ENCODE measurements around the gene PXDN.
"Not testable (repeated sequence)": the region's sequence is repeated elsewhere in the genome, so short reads cannot be mapped to it uniquely, and the experiment has no call there.

The PXDN gene

DNA sequence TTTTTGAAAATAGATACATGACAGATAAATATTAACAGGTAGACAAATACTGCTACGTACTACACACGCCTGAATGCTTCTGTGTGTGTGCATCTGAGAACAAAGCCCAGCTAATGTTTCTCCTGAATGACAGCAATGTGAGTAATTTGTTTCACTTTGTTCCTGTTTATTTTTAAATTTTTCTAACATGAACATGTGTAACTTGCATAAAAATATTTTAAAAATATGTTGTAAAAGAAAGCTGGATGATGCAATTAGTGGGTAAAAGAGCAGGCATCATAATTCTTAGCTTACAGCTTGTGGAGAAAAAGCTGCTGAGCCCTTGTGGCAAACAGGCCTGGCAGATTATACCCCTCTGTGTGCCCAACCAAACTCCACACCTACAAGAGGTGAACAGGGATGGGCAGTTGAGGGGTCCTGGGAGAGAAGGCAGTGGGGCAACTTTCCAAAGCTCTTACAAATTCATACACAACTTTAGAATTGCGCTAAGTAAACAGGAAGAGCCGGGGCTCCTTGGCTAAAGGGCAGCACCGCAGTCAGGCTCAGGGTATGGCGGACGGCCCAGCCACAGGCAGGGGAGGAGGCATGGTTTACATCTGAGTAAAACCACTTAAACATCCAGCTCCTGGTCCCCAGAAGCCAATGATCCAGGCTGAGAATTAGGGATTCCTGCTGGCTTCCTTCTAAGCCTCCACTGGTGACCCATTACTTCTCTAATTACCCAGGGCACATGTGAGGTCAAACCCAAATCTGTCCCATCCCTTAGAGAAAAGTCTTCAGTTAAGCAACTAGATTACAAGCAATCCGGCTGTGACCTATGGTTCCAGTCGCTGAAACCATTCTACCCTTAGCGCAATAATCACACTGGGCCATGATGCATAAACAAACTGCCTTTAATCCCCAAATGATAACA is 14.0 kb downstream of the PXDN start:
- Histone ChIP-seq H2AFZ (ENCODE audit: low read length, unreplicated experiment) (no peak overlapping the region), H3K4me1 (ENCODE audit: control insufficient read depth, insufficient read depth, low read length, unreplicated experiment) (peaks cover 55% of the 10 kb centered on the region), H3K4me3 (ENCODE audit: low read depth, low read length) (peak overlapping the region; percentile 47), H3K27me3 (ENCODE audit: insufficient read depth, low read length) (no peaks in the 10 kb centered on the region), H3K79me2 (ENCODE audit: control insufficient read depth, insufficient read depth, low read length, unreplicated experiment) (peaks cover 66% of the 10 kb centered on the region), H3K27ac (ENCODE audit: low read depth, low read length) (peak overlapping the region; percentile 96), H3K36me3 (ENCODE audit: insufficient read depth, low read length) (no peaks in the 10 kb centered on the region)

DNA sequence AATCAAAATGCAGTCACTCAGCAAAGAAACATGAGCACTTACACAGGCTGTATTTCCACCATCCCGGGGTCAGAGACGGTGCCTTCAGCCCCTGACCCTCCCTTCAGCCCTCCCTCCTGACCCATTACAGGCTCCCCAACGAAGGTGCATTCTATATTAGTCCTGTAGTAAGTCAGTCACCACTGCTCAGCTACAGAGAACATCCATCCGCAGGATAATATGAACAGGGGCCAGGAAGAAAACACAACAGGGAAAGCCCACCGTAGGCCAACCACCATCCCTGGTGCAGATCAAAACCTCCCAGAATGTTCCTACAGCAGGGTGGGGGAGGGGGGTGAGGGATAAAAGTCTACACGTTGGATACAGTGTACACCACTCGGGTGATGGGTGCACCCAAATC is 15.1 kb downstream of the PXDN start:
- H3K4me1 ChIP-seq (ENCODE audit: control insufficient read depth, insufficient read depth, low read length, unreplicated experiment): peaks cover 56% of the 10 kb centered on the region

DNA sequence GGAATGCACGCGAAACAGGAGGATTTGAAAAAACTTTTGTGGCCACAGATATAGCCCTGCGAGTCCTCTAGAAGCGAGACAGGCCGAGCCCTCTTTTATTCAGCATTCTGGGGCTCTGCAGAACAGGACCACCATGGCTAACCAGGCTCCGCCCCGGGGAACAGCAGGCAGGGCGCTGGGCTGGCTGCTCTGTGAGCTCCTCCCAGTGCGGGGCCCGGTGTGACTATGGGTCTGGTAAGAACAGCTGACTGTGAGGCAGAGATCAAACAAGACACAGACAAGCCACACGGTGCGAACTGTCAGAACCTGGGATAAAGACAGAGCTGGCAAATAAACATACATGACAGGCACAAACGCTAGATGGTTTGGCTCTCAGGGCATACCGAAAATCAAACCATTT is 15.5 kb downstream of the PXDN start:
- H3K36me3 ChIP-seq (ENCODE audit: insufficient read depth, low read length): no peaks in the 10 kb centered on the region
- H2AFZ ChIP-seq (ENCODE audit: low read length, unreplicated experiment): no peak overlapping the region
- peaks cover 63% of the 10 kb centered on the region for H3K79me2 ChIP-seq (ENCODE audit: control insufficient read depth, insufficient read depth, low read length, unreplicated experiment)
- H3K27ac ChIP-seq (ENCODE audit: low read depth, low read length): peak overlapping the region; percentile 96
- peaks cover 61% of the 10 kb centered on the region for H3K4me1 ChIP-seq (ENCODE audit: control insufficient read depth, insufficient read depth, low read length, unreplicated experiment)
- no peak overlapping the region for H3K4me3 ChIP-seq (ENCODE audit: low read depth, low read length)
- H3K27me3 ChIP-seq (ENCODE audit: insufficient read depth, low read length): no peaks in the 10 kb centered on the region

More for the DNA sequence above, 15.1 kb downstream of the PXDN start:
- Histone ChIP-seq H3K27me3 (ENCODE audit: insufficient read depth, low read length) (no peaks in the 10 kb centered on the region), H3K79me2 (ENCODE audit: control insufficient read depth, insufficient read depth, low read length, unreplicated experiment) (peaks cover 61% of the 10 kb centered on the region), H3K36me3 (ENCODE audit: insufficient read depth, low read length) (no peaks in the 10 kb centered on the region), H3K27ac (ENCODE audit: low read depth, low read length) (peak overlapping the region; percentile 96), H2AFZ (ENCODE audit: low read length, unreplicated experiment) (no peak overlapping the region), H3K4me3 (ENCODE audit: low read depth, low read length) (no peak overlapping the region)

DNA sequence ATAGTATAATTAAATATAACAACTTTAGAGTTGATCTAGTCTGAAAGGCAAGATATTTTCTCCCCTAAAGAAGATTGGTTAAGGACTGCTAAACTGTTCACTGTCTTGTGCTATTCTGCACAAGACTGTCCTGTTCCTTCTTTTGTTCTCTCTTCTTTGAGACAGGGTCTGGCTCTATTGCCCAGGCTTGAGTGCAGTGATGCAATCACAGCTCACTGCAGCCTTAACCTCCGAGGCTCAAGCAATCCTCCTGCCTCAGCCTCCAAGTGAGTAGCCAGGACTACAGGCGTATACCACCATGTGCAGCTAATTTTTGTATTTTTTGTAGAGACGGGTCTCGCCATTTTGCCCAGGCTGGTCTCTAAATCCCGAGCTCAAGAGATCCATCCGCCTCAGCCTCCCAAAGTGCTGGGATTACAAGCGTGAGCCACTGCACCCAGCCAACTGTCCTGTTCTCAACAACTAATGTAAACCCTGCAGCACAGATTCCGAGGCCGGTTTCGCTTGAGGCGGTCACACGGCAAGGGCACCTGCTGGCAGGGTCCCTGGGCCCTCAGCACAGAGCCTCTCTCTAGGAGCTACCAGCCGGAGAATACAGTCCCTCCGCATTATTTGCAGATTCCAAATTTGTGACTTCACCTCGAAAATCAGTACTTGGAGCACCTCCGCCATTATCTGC is 16.4 kb downstream of the PXDN start:
- no peaks in the 10 kb centered on the region for H3K27me3 ChIP-seq (ENCODE audit: insufficient read depth, low read length)
- H3K27ac ChIP-seq (ENCODE audit: low read depth, low read length): peak overlapping the region; percentile 77; the same call in 1 of the 2 replicates
- no peak overlapping the region for H3K4me3 ChIP-seq (ENCODE audit: low read depth, low read length)
- no peak overlapping the region for H2AFZ ChIP-seq (ENCODE audit: low read length, unreplicated experiment)
- peaks cover 65% of the 10 kb centered on the region for H3K79me2 ChIP-seq (ENCODE audit: control insufficient read depth, insufficient read depth, low read length, unreplicated experiment)
- H3K36me3 ChIP-seq (ENCODE audit: insufficient read depth, low read length): peaks cover 5% of the 10 kb centered on the region
- H3K4me1 ChIP-seq (ENCODE audit: control insufficient read depth, insufficient read depth, low read length, unreplicated experiment): peaks cover 69% of the 10 kb centered on the region

DNA sequence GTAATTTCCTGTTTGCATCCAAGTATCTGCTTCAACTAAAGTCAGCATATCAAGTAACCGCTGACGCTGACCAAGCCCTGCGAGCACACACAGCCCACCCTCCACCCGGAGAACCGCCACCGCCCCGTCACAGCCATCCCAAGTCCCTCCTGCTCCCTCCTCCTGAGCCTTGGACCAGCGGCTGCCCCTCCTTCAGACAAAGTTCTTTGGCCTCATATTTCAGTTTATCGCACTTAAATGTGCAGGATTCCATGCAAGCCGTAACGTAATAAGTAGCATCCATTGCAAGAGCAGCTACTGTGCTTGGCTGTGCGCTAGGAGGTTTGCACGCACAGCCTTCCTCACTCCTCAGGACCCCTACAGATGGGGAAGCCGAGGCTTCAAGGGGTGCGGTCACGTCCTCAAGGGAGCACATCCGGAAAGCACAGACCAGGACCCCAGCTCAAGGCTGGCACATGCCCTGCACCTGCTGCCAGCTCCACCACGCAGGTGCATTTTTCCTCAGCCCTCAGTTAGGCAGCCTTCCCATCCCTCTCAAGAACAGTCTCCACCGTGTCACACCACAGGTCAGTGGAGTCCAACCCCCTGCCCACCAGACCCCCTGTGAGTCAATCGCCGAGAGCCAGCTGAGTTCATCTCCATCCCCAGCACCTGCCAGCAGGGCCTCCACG is 17.1 kb downstream of the PXDN start:
- Histone ChIP-seq H3K36me3 (ENCODE audit: insufficient read depth, low read length) (peaks cover 5% of the 10 kb centered on the region), H3K4me1 (ENCODE audit: control insufficient read depth, insufficient read depth, low read length, unreplicated experiment) (peaks cover 69% of the 10 kb centered on the region), H3K27ac (ENCODE audit: low read depth, low read length) (peak overlapping the region; percentile 77), H3K27me3 (ENCODE audit: insufficient read depth, low read length) (no peaks in the 10 kb centered on the region), H3K4me3 (ENCODE audit: low read depth, low read length) (peak overlapping the region; percentile 45; the same call in 1 of the 2 replicates), H2AFZ (ENCODE audit: low read length, unreplicated experiment) (no peak overlapping the region), H3K79me2 (ENCODE audit: control insufficient read depth, insufficient read depth, low read length, unreplicated experiment) (peaks cover 65% of the 10 kb centered on the region)

DNA sequence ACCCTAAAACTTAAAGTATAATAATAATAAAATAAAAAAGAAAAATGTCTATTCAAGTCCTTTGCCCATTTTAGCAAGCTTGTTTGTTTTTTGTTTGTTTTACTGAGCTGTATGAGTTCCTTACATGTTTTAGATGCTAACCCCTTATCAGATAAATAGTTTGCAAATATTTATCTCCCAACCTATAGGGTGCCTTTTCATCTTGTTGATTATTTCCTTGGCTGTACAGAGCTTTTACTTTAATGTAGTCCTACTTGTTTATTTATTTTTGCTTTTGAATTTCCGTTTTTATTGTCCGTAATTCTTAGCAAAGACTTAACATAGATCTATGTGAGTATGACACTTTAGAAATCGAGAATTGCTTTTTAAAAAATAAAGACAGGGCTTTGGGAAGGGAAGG is 17.8 kb downstream of the PXDN start:
- Histone ChIP-seq H3K4me1 (ENCODE audit: control insufficient read depth, insufficient read depth, low read length, unreplicated experiment) (peaks cover 67% of the 10 kb centered on the region), H3K27ac (ENCODE audit: low read depth, low read length) (peak overlapping the region; percentile 77)

DNA sequence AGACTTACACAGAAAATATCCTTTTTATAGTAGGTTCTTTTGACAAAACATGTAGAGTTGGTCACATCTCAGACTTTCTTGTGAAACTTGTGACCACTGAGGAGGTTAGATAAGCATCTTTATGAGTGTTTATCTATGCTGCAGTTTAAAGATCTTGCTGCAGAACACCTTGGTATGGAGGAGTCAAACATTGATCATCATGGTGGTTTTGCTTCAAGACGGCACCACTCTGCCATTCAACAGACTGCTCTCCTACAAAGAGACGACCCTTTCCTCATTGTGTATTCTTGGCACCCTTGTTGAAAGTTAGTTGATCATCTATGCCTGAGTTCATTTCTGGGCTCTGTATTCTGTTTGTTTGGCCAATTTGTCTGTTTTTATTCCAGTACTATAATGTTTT is 20.0 kb downstream of the PXDN start:
- H3K4me3 ChIP-seq (ENCODE audit: low read depth, low read length); H3K36me3 ChIP-seq (ENCODE audit: insufficient read depth, low read length); H2AFZ ChIP-seq (ENCODE audit: low read length, unreplicated experiment); H3K27me3 ChIP-seq (ENCODE audit: insufficient read depth, low read length): not testable (repeated sequence)
- peak overlapping the region; percentile 100; the same call in 1 of the 2 replicates for H3K27ac ChIP-seq (ENCODE audit: low read depth, low read length)
- H3K4me1 ChIP-seq (ENCODE audit: control insufficient read depth, insufficient read depth, low read length, unreplicated experiment): peaks cover 59% of the 10 kb centered on the region
- peaks cover 58% of the 10 kb centered on the region for H3K79me2 ChIP-seq (ENCODE audit: control insufficient read depth, insufficient read depth, low read length, unreplicated experiment)

More for the DNA sequence above, 17.8 kb downstream of the PXDN start:
- Histone ChIP-seq H3K4me3 (ENCODE audit: low read depth, low read length) (peak overlapping the region; percentile 45; the same call in 1 of the 2 replicates), H3K36me3 (ENCODE audit: insufficient read depth, low read length) (peaks cover 5% of the 10 kb centered on the region), H3K27me3 (ENCODE audit: insufficient read depth, low read length) (no peaks in the 10 kb centered on the region), H2AFZ (ENCODE audit: low read length, unreplicated experiment) (no peak overlapping the region), H3K79me2 (ENCODE audit: control insufficient read depth, insufficient read depth, low read length, unreplicated experiment) (peaks cover 67% of the 10 kb centered on the region)

DNA sequence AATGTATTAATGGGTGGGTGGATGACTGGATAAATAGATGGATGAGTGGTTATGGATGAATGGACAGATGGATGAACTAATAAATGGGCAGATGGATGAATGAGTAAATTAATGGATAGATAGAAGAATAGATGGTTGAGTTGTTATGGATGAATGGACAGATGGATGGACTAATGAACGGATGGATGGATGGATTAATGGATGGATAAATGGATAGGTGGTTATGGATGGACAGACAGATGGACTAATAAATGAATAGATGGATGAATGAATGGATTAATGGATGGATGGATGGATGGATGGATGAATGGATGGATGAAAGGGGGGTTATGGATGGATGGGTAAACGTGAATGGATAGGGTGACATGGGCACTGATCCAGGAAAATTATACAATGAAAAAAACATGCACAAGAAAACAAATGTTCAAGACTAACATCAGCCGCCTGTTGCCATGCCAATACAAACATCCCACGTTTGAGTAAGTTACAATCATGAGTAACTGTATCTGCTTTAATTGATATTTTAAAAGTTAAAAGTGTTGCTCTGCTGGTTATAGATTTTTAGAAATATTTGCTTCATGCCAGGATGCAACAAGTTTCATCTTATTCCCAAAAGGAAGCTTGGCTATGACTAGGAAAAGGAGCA is 20.8 kb downstream of the PXDN start:
- H3K27me3 ChIP-seq (ENCODE audit: insufficient read depth, low read length): no peaks in the 10 kb centered on the region
- no peak overlapping the region for H2AFZ ChIP-seq (ENCODE audit: low read length, unreplicated experiment)
- peaks cover 58% of the 10 kb centered on the region for H3K79me2 ChIP-seq (ENCODE audit: control insufficient read depth, insufficient read depth, low read length, unreplicated experiment)
- peak overlapping the region; percentile 70; the same call in 1 of the 2 replicates for H3K4me3 ChIP-seq (ENCODE audit: low read depth, low read length)
- H3K36me3 ChIP-seq (ENCODE audit: insufficient read depth, low read length): peaks cover 5% of the 10 kb centered on the region
- H3K4me1 ChIP-seq (ENCODE audit: control insufficient read depth, insufficient read depth, low read length, unreplicated experiment): peaks cover 51% of the 10 kb centered on the region
- H3K27ac ChIP-seq (ENCODE audit: low read depth, low read length): peak overlapping the region; percentile 100

DNA sequence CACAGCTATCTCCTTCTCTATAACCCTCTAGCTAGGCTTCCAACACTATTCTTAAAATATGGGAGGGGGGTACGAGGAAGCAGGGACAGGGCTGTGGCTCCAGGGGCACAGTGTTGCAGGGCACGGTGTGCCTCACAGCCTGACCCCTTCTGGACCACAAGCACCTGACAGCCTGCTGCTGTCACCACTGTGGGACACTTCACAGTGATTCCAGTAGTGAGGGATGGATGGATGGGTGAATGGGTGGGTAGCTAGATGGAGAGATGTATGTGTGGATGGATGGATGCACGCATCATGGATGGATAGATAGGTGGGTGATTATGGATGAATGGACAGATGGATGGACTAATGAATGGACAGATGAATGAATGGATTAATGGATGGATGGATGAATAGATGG is 21.6 kb downstream of the PXDN start:
- H3K27me3 ChIP-seq (ENCODE audit: insufficient read depth, low read length): no peaks in the 10 kb centered on the region
- peaks cover 58% of the 10 kb centered on the region for H3K79me2 ChIP-seq (ENCODE audit: control insufficient read depth, insufficient read depth, low read length, unreplicated experiment)
- peak overlapping the region; percentile 70 for H3K4me3 ChIP-seq (ENCODE audit: low read depth, low read length)
- peak overlapping the region; percentile 100 for H3K27ac ChIP-seq (ENCODE audit: low read depth, low read length)
- H3K4me1 ChIP-seq (ENCODE audit: control insufficient read depth, insufficient read depth, low read length, unreplicated experiment): peaks cover 49% of the 10 kb centered on the region
- H3K36me3 ChIP-seq (ENCODE audit: insufficient read depth, low read length): peaks cover 5% of the 10 kb centered on the region
- no peak overlapping the region for H2AFZ ChIP-seq (ENCODE audit: low read length, unreplicated experiment)

Data from ACC112 (cell line).